Midbrain (tissue), 1 donor: ENCODE data around the gene TEX13B.
"Not testable (repeated sequence)": the region's sequence is repeated elsewhere in the genome, so short reads cannot be mapped to it uniquely, and the experiment has no call there.

Experiments
- DNase-seq: peaks from one replicate; lab custom pipeline; 2025; lab: John Stamatoyannopoulos, UW

The TEX13B gene

GRCh38 chrX:107982356-107982755 lies at the start of gene TEX13B:
TEX13B (minus strand) TSS chrX:107982370; CDS start chrX:107982127, 243 bp downstream.
- DNase-seq = no peak

GRCh38 chrX:108029928-108030711 lies 48.0 kb upstream of the TEX13B start:
- no peak for DNase-seq

DNA sequence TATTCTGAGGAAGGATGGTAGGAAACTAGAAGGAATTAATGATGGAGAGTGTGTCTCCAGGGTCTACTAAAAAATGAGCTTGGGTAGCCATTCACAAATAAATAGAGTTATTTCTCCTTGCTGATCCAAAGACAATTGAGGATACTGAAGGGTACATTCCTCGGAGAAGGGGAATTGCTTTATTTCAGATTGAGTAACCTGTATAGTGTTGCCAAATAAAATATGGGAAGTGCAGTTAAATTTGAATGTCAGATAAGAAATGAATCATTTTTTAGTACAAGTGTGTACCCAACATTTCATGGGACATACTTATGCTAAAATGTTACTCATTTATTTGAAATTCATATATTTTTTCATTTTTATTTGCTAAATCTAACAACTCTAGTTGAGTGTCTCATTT lies 46.7 kb upstream of the TEX13B start:
- DNase-seq = no peak

DNA sequence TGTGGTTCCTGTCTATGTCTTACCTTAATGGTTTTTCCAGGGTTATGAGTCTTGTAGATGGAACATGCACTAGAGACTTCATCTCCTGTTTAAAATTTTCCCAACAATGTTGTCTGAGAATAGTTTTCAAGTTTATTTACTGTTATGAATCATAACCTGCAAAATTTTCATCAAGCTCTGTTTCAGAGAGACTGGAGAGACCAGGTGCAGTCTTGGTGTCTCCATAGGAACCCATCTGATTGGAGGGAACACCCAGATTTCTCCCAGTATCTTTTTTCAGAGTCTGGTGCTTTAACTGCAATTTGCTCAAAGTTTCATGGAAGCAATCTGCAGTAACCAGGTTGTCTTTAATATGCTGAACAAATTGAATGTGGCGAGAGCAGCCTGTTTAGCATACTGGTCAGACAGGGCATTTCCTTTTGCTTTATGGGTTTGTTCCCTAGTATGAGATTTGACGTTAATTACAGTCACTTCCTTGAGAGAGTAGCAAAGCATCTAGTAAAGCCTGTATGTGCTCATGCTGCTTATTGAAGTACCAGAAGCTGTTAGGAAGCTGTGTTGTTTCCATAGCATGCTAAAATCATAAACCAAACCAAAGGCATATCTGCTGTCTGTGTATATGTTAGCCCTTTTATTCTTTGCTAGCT lies 43.9 kb upstream of the TEX13B start:
- no peak for DNase-seq

DNA sequence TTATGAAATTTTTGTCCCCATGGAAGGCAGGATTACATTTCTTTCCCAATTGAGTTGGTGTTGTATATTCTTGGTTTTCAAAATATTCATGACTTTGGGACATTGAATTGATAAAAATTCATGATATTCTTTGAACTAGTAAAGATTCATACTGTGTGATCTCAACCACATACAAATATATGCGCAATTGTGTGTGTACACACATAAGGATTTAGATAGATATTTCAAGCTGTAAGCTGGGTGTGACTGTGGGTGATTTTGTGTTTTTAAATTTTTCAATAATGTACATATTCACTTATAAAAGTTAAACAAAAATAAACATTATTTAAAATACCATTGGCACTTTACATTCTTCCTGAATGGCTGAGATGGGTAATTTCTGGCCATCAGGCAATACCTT lies 43.2 kb upstream of the TEX13B start:
- no peak for DNase-seq

- no peak for DNase-seq
Measured at GRCh38 chrX:108022491-108023089, 40.4 kb upstream of the TEX13B start.

DNA sequence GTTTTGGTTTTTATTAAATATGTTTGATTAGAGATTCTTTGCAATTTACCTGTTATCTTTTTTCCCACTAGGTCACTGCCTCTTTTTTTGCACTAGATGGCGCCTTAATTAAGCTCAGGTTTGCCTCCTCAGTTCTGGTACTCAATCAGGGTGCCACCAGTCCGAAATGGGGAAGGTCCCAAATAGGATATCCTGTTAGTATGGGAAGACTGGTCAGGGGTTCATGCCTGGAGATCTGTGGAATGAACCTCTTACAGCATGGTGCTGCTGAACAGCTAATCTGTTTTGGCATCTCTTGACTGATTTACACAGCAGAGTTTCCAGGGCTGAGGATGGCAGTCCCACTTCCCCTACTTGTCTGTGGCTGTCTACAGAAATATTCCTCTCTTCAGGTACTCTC lies 38.5 kb upstream of the TEX13B start:
- no peak for DNase-seq

DNA sequence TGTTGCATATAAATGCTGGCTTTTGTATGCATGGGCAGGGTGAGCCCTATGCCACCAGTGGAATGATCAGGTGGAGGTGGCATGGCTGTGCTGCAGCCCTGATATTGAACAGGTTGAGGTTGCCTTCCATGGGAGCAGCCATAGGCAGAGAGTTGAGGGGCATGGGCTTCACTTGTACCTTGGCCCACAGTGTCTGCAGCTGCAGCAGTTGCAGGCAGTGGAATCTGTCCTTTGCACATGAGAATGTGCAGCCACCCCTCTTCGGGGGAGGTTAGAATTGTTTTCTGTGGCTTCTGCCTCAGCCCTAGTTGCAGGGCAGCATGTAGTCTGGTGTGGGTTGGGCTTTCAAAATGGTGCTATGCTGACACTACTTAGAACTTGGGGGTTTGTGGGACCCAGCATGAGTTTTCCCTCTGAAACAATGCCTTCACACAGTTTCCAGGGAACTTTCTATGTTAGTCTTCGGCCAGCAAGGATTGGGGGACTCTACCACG lies 37.3 kb upstream of the TEX13B start:
- no peak for DNase-seq

GRCh38 chrX:108018656-108019381 lies 36.6 kb upstream of the TEX13B start:
- no peak for DNase-seq

- no peak for DNase-seq
Measured at GRCh38 chrX:108001218-108001814, 19.1 kb upstream of the TEX13B start.

- no peak for DNase-seq
Measured at GRCh38 chrX:108000751-108001150, 18.6 kb upstream of the TEX13B start.

DNA sequence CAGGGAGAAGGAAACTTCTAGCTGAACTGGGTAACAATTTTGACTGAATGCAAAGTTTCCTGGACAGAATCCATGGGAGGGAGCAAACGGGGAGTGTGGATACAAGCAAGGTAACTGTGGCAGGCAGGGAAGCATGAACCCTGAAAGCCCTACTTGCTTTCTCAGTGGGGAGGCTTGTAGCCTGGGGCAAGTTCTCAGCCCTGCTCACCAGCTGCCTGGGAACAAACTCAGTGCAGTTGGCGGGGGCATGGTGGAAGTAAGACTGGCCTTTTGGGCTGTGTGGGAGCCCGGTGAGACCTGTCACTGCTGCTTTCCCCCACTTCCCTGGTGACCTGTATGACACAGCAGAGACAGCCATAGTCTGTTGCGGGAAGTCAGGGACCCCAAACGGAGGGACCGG lies 14.0 kb upstream of the TEX13B start:
- no peak for DNase-seq

DNA sequence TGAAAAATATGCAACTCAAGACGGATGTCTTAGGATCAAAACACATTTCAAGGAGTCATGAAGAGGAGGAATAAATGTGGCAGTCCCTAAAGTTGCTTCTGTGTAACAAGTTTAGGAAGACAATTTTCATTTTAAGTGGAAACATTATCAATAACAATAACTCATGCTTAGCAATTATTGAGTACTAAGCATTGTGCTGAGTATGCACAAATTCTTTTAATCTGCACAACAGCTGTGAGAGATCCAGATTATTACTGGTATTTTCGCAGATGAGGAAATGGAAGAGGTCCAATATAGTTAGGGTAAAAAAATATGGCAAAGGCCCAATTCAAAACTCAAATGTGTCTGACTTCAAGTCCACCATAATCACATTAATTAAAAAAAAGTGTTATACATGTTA lies 2.9 kb upstream of the TEX13B start:
- no peak for DNase-seq

- no peak for DNase-seq
Measured at GRCh38 chrX:107979534-107979933, 2.6 kb downstream of the TEX13B start.

GRCh38 chrX:107978707-107979307 lies 3.4 kb downstream of the TEX13B start:
- no peak for DNase-seq

DNA sequence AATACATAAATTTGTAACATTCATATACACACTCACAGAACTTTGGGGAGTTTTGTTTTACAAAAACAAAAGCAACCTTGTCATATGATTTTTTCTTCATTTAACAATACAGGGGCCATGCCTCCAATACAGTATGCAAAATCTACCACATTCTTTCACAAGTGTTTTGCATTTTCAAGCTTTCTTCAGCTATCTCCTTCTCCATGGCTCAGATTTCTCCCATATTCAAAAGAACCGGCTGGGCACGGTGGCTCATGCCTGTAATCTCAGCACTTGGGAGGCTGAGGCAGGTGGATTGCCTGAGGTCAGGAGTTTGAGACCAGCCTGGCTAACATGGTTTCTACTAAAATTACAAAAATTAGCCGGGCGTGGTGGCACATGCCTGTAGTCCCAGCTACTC lies 4.1 kb downstream of the TEX13B start:
- DNase-seq = no peak

DNA sequence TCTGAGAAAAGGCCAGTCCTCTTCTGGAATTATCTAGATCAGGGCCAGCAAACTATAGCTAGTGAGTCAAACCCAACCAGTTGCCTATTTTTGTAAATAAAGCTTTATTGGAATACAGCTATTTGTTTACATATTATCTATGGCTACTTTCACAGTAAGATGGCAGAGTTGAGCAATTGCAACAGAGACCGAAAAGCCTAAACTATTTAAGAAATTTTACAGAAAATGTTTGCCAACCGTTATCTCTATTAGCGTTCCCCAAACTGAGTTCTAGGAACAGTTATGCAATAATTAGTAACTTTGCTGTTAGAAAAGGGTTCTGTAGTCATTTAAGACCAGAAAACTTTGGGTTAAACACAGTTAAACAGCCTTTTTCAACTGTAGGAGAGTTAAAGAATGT lies 10.5 kb downstream of the TEX13B start:
- DNase-seq = no peak

GRCh38 chrX:107970073-107970472 lies 12.1 kb downstream of the TEX13B start:
- DNase-seq = no peak

- no peak for DNase-seq
Measured at GRCh38 chrX:107968623-107969022, 13.5 kb downstream of the TEX13B start.

DNA sequence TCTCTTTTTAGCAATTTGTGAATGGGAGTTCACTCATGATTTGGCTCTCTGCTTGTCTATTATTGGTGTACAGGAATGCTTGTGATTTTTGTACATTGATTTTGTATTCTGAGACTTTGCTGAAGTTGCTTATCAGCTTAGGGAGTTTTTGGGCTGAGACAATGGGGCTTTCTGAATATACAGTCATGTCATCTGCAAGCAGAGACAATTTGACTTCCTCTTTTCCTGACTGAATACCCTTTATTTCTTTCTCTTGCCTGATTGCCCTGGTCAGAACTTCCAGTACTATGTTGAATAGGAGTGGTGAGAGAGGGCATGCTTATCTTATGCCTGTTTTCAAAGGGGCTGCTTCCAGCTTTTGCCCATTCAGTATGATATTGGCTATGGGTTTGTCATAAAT lies 26.8 kb downstream of the TEX13B start:
- DNase-seq = not testable (repeated sequence)

DNA sequence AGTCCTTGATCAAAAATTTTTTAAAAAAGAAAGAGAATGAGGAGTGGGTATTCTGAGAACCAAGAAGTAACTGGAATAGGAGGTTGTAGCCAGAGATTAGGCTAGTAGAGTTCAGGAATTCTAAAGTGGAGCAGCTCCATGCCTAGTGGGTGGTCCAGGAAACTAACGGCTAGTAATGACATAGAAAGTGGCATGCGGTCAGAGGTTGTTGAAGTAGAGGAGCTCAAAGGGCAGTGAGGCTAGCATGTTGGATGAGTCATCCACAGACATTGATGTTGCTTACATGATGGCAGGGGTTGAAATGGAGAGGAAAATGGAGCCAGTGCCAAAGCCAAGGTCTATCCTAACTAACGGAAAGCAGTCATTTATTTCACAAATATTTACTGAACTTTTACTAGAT lies 42.1 kb downstream of the TEX13B start:
- DNase-seq = no peak

GRCh38 chrX:107936434-107936730 lies 45.8 kb downstream of the TEX13B start:
- no peak for DNase-seq
